Tibial artery (tissue), 4 donors: ENCODE data around the gene TEAD1.

ENCODE experiments used
- DNase-seq, 2 donors: peaks; one replicate each; pipeline ENCODE4 v3.0.0-alpha.2; 2019
- H3K27ac ChIP-seq, 2 donors: fragments of 200-600 bp; sonication (generic) in 1 of 2; 1 replicate in 1 of 2; 2 replicates in 1 of 2; pipeline ENCODE4 v1.5.1; 2018 to 2019; ENCODE audit warnings: mild to moderate bottlenecking in 1 of 2
- H3K27me3 ChIP-seq, 2 donors: fragments of 200-600 bp; sonication (generic) in 1 of 2; one replicate each; pipeline versions ENCODE4 v1.5.1 to v1.6.0; 2016 to 2019
- H3K36me3 ChIP-seq, 3 donors: fragments of 200-600 bp; sonication (generic) in 2 of 3; one replicate each; pipeline ENCODE4 v1.5.1; 2016 to 2019; ENCODE audit warnings: mild to moderate bottlenecking in 2 of 3
- H3K4me1 ChIP-seq, 4 donors: fragments of 200-600 bp; sonication (generic) in 2 of 4; 1 replicate in 3 of 4; 2 replicates in 1 of 4; pipeline ENCODE4 v1.5.1; 2016 to 2019
- H3K4me3 ChIP-seq, 2 donors: fragments of 200-600 bp; sonication (generic) in 1 of 2; 1 replicate in 1 of 2; 2 replicates in 1 of 2; pipeline ENCODE4 v1.5.1; 2018 to 2019; ENCODE audit warnings: mild to moderate bottlenecking in 2 of 2
- H3K9me3 ChIP-seq, 3 donors: fragments of 200-600 bp; sonication (generic) in 1 of 3; one replicate each; pipeline ENCODE4 v1.5.1; 2016 to 2019
- CTCF ChIP-seq, 2 experiments: fragments of 200-600 bp in 1 of 2; fragments of 450-650 bp in 1 of 2; IDR thresholded peaks; one replicate each; pipeline ENCODE4 v1.5.1; 2017 to 2019; ENCODE audit warnings: antibody characterized with exemption in 2 of 2, mild to moderate bottlenecking in 1 of 2, moderate library complexity in 1 of 2
- intact Hi-C: fragments of 100-400 bp; cut with DNase I; formaldehyde crosslinking; loops from one replicate; pipeline ENCODE4 v1.15.0; 2023; ENCODE audit warnings: low total_unique reads

Gene TEAD1

DNA sequence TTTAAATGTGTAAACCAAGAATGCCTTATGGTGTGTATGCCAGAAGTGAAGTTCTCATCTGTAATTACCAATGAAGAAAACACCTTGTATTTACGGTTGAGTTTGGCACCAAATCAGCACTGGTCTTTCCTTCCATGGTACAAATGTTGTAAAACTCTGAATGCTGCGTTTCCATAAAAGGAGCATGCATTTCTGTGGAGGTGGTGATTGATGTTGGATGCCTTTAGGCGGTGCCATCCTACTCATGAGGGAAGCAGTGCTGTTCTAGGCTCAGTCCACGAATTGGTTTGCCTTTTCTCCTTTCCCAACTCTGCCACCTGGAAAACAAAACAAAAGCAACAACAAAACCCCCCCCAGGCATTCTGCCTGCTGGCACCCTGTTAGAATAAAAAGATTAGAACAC, 124.4 kb downstream of the TEAD1 start:
- Histone ChIP-seq H3K27me3 (no peaks in the 10 kb centered on the region), H3K27ac (no peak overlapping the region), H3K4me3 (no peak overlapping the region), H3K36me3 (peaks cover 0 to 4% (median 0%) of the 10 kb centered on the region in 3 donors), H3K9me3 (no peaks in the 10 kb centered on the region), H3K4me1 (peaks cover 0 to 32% (median 26%) of the 10 kb centered on the region in 4 donors)
- intact Hi-C loops: loop anchor here (10.0 kb wide), 1 partner anchor 124 kb away; the partner anchor contains the start of gene TEAD1
- no peak for DNase-seq
- TF ChIP-seq CTCF (IDR thresholded peaks at IDR 0.05): no peak

DNA sequence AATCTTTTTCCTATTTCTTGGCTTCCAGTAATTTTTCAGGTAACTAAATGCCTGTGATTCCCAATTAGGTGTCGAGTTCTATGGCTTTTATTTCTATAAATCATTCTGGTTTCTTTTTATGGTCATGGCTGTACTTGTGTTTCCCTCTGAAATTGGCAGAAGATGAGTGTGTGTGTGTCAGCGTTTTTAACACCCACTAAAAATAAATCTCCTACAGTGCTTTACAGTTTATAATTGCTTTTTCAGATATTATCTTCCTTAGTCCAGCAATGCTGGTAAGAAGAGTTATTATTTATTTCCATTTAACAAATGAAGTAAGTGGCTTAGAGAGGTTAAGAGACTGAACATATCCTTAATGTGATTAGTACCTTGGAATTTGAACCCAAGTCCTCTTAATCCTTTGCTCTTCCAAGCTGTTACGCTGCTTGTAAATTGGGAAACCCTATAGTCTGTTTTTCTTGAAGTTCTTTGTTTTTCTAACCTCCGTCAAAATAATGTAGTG, 125.2 kb downstream of the TEAD1 start:
- no peaks in the 10 kb centered on the region for H3K9me3 ChIP-seq
- no peak for TF ChIP-seq CTCF (IDR thresholded peaks at IDR 0.05)
- no peak overlapping the region for H3K27ac ChIP-seq
- H3K4me3 ChIP-seq: no peak overlapping the region
- H3K27me3 ChIP-seq: no peaks in the 10 kb centered on the region
- peaks cover 0 to 29% (median 26%) of the 10 kb centered on the region in 4 donors for H3K4me1 ChIP-seq
- intact Hi-C loops: loop anchor here (10.0 kb wide), 1 partner anchor 125 kb away; the partner anchor contains the start of gene TEAD1
- peaks cover 0 to 3% (median 0%) of the 10 kb centered on the region in 3 donors for H3K36me3 ChIP-seq
- no peak for DNase-seq

- peaks cover 0 to 29% (median 26%) of the 10 kb centered on the region in 4 donors for H3K4me1 ChIP-seq
- H3K4me3 ChIP-seq: no peak overlapping the region
- H3K9me3 ChIP-seq: no peaks in the 10 kb centered on the region
- TF ChIP-seq CTCF (IDR thresholded peaks at IDR 0.05): no peak
- no peaks in the 10 kb centered on the region for H3K36me3 ChIP-seq
- H3K27ac ChIP-seq: no peak overlapping the region
- no peak for DNase-seq
- no peaks in the 10 kb centered on the region for H3K27me3 ChIP-seq
- intact Hi-C loops: no loop called here
These were observed 125.9 kb downstream of the TEAD1 start for GRCh38 chr11:12800032-12800671.

DNA sequence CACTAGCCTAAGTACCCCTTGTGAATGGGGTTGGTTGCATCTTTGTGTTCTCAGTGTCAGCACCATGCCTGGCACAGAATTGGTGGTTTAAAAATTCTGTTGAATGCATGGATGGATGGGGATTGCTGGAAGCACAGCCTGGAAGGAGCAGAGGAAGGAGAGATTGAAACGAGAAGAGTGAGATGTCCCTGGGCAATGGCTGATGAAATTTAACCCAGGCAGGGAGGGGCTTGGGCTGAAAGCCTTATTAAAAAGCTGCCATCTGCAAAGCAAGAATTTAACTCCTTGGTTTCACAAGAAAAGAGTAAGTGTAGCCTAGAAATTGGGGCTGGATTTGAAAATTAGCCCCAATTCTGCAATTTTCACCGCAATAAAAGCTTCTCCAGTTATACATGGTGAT, 126.7 kb downstream of the TEAD1 start:
- no peaks in the 10 kb centered on the region for H3K36me3 ChIP-seq
- no peak for DNase-seq
- TF ChIP-seq CTCF (IDR thresholded peaks at IDR 0.05): no peak
- H3K4me3 ChIP-seq: no peak overlapping the region
- no peak overlapping the region for H3K27ac ChIP-seq
- H3K9me3 ChIP-seq: no peaks in the 10 kb centered on the region
- intact Hi-C loops: no loop called here
- H3K27me3 ChIP-seq: no peaks in the 10 kb centered on the region
- peaks cover 0 to 29% (median 26%) of the 10 kb centered on the region in 4 donors for H3K4me1 ChIP-seq

DNA sequence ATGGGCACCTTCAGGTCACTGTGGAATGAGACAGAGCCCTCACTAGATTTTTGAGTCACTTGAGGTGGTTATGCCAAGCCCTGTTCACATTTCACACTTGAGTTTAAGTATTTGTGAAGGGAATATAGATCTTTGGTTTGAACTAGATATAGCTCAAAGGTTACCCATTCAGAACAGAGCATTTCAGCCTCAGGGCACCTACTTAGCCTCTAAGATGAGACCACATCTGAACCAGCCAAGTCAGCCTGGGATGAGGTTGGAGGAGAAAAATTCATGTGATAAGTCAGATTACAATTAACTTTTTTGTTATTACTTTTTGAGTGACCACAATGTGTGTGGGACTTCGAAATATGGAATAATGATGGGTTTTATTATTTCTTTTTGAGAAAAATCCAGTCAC, 127.8 kb downstream of the TEAD1 start:
- TF ChIP-seq CTCF (IDR thresholded peaks at IDR 0.05): no peak
- H3K27ac ChIP-seq: no peak overlapping the region
- DNase-seq: no peak
- no peaks in the 10 kb centered on the region for H3K9me3 ChIP-seq
- peaks cover 0 to 29% (median 26%) of the 10 kb centered on the region in 4 donors for H3K4me1 ChIP-seq
- no peak overlapping the region for H3K4me3 ChIP-seq
- intact Hi-C loops: no loop called here
- H3K36me3 ChIP-seq: no peaks in the 10 kb centered on the region
- H3K27me3 ChIP-seq: no peaks in the 10 kb centered on the region
